ENCODE measurements around the gene SIK1.

DNA sequence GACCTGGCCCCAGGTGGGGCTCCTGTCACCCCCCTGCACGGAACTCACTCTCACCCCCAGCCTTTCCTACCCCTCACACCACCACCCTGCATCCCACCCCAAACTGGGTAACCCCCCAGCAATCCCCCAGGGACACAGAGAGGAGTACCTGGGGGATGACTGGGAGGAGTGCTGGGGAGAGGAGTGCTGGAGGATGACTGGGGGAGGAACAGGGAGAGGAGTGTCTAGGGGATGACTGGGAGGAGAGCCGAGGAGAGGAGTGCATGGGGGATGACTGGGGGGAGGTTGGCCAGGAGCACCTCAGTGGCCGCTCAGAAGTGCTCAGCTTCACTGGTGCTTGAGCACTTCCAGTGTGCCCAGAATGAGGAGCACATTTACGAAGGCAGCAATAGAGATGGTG is 59.1 kb downstream of the SIK1 start:
- TF ChIP-seq HMGA2 (CRISPR knock-in tag; IDR thresholded peaks at IDR 0.05) (no peak), NFE2L1 (CRISPR knock-in tag; IDR thresholded peaks at IDR 0.05) (no peak), TCF7 (CRISPR knock-in tag; IDR thresholded peaks at IDR 0.05; ENCODE audit: low read depth) (no peak)
- TF ChIP-seq, protein P1, sequence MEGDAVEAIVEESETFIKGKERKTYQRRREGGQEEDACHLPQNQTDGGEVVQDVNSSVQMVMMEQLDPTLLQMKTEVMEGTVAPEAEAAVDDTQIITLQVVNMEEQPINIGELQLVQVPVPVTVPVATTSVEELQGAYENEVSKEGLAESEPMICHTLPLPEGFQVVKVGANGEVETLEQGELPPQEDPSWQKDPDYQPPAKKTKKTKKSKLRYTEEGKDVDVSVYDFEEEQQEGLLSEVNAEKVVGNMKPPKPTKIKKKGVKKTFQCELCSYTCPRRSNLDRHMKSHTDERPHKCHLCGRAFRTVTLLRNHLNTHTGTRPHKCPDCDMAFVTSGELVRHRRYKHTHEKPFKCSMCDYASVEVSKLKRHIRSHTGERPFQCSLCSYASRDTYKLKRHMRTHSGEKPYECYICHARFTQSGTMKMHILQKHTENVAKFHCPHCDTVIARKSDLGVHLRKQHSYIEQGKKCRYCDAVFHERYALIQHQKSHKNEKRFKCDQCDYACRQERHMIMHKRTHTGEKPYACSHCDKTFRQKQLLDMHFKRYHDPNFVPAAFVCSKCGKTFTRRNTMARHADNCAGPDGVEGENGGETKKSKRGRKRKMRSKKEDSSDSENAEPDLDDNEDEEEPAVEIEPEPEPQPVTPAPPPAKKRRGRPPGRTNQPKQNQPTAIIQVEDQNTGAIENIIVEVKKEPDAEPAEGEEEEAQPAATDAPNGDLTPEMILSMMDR (IDR thresholded peaks at IDR 0.05): no peak
- TF ChIP-seq, protein P2, sequence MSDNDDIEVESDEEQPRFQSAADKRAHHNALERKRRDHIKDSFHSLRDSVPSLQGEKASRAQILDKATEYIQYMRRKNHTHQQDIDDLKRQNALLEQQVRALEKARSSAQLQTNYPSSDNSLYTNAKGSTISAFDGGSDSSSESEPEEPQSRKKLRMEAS (CRISPR knock-in tag; IDR thresholded peaks at IDR 0.05): no peak
- TF ChIP-seq, protein P3, sequence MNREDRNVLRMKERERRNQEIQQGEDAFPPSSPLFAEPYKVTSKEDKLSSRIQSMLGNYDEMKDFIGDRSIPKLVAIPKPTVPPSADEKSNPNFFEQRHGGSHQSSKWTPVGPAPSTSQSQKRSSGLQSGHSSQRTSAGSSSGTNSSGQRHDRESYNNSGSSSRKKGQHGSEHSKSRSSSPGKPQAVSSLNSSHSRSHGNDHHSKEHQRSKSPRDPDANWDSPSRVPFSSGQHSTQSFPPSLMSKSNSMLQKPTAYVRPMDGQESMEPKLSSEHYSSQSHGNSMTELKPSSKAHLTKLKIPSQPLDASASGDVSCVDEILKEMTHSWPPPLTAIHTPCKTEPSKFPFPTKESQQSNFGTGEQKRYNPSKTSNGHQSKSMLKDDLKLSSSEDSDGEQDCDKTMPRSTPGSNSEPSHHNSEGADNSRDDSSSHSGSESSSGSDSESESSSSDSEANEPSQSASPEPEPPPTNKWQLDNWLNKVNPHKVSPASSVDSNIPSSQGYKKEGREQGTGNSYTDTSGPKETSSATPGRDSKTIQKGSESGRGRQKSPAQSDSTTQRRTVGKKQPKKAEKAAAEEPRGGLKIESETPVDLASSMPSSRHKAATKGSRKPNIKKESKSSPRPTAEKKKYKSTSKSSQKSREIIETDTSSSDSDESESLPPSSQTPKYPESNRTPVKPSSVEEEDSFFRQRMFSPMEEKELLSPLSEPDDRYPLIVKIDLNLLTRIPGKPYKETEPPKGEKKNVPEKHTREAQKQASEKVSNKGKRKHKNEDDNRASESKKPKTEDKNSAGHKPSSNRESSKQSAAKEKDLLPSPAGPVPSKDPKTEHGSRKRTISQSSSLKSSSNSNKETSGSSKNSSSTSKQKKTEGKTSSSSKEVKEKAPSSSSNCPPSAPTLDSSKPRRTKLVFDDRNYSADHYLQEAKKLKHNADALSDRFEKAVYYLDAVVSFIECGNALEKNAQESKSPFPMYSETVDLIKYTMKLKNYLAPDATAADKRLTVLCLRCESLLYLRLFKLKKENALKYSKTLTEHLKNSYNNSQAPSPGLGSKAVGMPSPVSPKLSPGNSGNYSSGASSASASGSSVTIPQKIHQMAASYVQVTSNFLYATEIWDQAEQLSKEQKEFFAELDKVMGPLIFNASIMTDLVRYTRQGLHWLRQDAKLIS (CRISPR knock-in tag; IDR thresholded peaks at IDR 0.05; ENCODE audit: borderline replicate concordance): no peak
- TF ChIP-seq, protein P4, sequence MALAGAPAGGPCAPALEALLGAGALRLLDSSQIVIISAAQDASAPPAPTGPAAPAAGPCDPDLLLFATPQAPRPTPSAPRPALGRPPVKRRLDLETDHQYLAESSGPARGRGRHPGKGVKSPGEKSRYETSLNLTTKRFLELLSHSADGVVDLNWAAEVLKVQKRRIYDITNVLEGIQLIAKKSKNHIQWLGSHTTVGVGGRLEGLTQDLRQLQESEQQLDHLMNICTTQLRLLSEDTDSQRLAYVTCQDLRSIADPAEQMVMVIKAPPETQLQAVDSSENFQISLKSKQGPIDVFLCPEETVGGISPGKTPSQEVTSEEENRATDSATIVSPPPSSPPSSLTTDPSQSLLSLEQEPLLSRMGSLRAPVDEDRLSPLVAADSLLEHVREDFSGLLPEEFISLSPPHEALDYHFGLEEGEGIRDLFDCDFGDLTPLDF (CRISPR knock-in tag; IDR thresholded peaks at IDR 0.05): no peak
- TF ChIP-seq, protein P5, sequence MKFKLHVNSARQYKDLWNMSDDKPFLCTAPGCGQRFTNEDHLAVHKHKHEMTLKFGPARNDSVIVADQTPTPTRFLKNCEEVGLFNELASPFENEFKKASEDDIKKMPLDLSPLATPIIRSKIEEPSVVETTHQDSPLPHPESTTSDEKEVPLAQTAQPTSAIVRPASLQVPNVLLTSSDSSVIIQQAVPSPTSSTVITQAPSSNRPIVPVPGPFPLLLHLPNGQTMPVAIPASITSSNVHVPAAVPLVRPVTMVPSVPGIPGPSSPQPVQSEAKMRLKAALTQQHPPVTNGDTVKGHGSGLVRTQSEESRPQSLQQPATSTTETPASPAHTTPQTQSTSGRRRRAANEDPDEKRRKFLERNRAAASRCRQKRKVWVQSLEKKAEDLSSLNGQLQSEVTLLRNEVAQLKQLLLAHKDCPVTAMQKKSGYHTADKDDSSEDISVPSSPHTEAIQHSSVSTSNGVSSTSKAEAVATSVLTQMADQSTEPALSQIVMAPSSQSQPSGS (CRISPR knock-in tag; IDR thresholded peaks at IDR 0.05; ENCODE audit: borderline replicate concordance, low read depth): no peak

All from WTC11 (cell line).